HFFc6 (cell line): ENCODE measurements around the gene TANK. TPM values are rescaled to one million over a fixed set of nuclear protein-coding genes. Genes with fewer than 3 reads are reported as not detected.

Experiments used
- DNase-seq: peaks from one replicate; pipeline ENCODE4 v3.0.0-alpha.2; 2018
- H3K27ac Mint-ChIP-seq: 2 replicates; pipeline ENCODE4 v1.8.0; 2020; ENCODE audit warnings: mild to moderate bottlenecking, mixed read lengths
- H3K27me3 Mint-ChIP-seq: 2 replicates; pipeline ENCODE4 v1.8.0; 2021; ENCODE audit warnings: mild to moderate bottlenecking, moderate library complexity, mixed read lengths; ENCODE audit not compliant: insufficient read depth
- H3K36me3 Mint-ChIP-seq: 2 replicates; pipeline ENCODE4 v1.8.0; 2021; ENCODE audit warnings: low read depth, mixed read lengths
- H3K4me1 Mint-ChIP-seq: 2 replicates; pipeline ENCODE4 v1.8.0; 2020; ENCODE audit warnings: low read depth, mixed read lengths
- H3K4me3 Mint-ChIP-seq: 2 replicates; pipeline ENCODE4 v1.8.0; 2020; ENCODE audit warnings: mild to moderate bottlenecking, moderate library complexity, mixed read lengths
- H3K9me3 Mint-ChIP-seq: 2 replicates; pipeline ENCODE4 v1.8.0; 2020; ENCODE audit warnings: mild to moderate bottlenecking, mixed read lengths
- CTCF ChIP-seq: fragments of 200-600 bp; sonication (generic); IDR thresholded peaks from 2 replicates; pipeline ENCODE4 v1.5.0; 2021; ENCODE audit warnings: antibody characterized with exemption, mild to moderate bottlenecking
- total RNA-seq, 6 experiments: library from RNA; stranded (reverse); fragmentation: NEBNext Ultra II Directional; extraction: Animal tissue kit (Norgen Biotek cat#: 25700); gene quantifications; 2 replicates in 1 of 6; 3 replicates in 5 of 6; pipeline ENCODE4 v1.2.3, GENCODE V29; 2021

Gene TANK
- total RNA-seq, 6 experiments from 2014 or later: 28.9 to 38.9 (median 36.5) TPM

- Mint-ChIP-seq H3K36me3 (peaks cover 46% of the 10 kb centered on the region), H3K4me3 (no peak overlapping the region), H3K27me3 (no peaks in the 10 kb centered on the region), H3K4me1 (peaks cover 69% of the 10 kb centered on the region), H3K9me3 (no peaks in the 10 kb centered on the region), H3K27ac (no peak overlapping the region)
- TF ChIP-seq CTCF: no peak
- DNase-seq: no peak
Observed at GRCh38 chr2:161169335-161169734, 9.1 kb downstream of the TANK start.

GRCh38 chr2:161170377-161170776 is 10.1 kb downstream of the TANK start:
- H3K9me3 Mint-ChIP-seq: no peaks in the 10 kb centered on the region
- no peaks in the 10 kb centered on the region for H3K27me3 Mint-ChIP-seq
- peaks cover 50% of the 10 kb centered on the region for H3K36me3 Mint-ChIP-seq
- H3K27ac Mint-ChIP-seq: peak overlapping the region; percentile 36; the same call in 1 of the 2 replicates
- no peak for TF ChIP-seq CTCF
- no peak for DNase-seq
- peaks cover 62% of the 10 kb centered on the region for H3K4me1 Mint-ChIP-seq
- no peak overlapping the region for H3K4me3 Mint-ChIP-seq

GRCh38 chr2:161170958-161171932 is 11.0 kb downstream of the TANK start:
- no peaks in the 10 kb centered on the region for H3K9me3 Mint-ChIP-seq
- no peaks in the 10 kb centered on the region for H3K27me3 Mint-ChIP-seq
- peak; percentile 13 for DNase-seq
- no peak overlapping the region; the same call in 1 of the 2 replicates for H3K4me3 Mint-ChIP-seq
- H3K27ac Mint-ChIP-seq: peak overlapping the region; percentile 27; the same call in 1 of the 2 replicates
- H3K36me3 Mint-ChIP-seq: peaks cover 46% of the 10 kb centered on the region
- H3K4me1 Mint-ChIP-seq: peaks cover 53% of the 10 kb centered on the region
- TF ChIP-seq CTCF: no peak

GRCh38 chr2:161172901-161173540 is 12.8 kb downstream of the TANK start:
- Mint-ChIP-seq H3K4me1 (peaks cover 54% of the 10 kb centered on the region), H3K27me3 (no peaks in the 10 kb centered on the region), H3K27ac (no peak overlapping the region), H3K36me3 (peaks cover 48% of the 10 kb centered on the region), H3K4me3 (no peak overlapping the region), H3K9me3 (no peaks in the 10 kb centered on the region)
- TF ChIP-seq CTCF: no peak
- DNase-seq: no peak

GRCh38 chr2:161173541-161174194 is 13.4 kb downstream of the TANK start:
- Mint-ChIP-seq H3K4me1 (peaks cover 60% of the 10 kb centered on the region), H3K36me3 (peaks cover 47% of the 10 kb centered on the region), H3K4me3 (no peak overlapping the region), H3K27me3 (no peaks in the 10 kb centered on the region), H3K27ac (no peak overlapping the region), H3K9me3 (no peaks in the 10 kb centered on the region)
- TF ChIP-seq CTCF: no peak
- DNase-seq: no peak
